Stomach (tissue), 9 donors: ENCODE data around the gene SWAP70. TPM values are rescaled to one million over a fixed set of nuclear protein-coding genes. Genes with fewer than 3 reads are reported as not detected.

Experiments
- DNase-seq, 2 donors: peaks; one replicate each; pipeline versions ENCODE4 v3.0.0 to v3.0.0-alpha.2; 2013 to 2019
- H3K27ac ChIP-seq, 5 donors: fragments of 200-600 bp in 4 of 5; sonication (generic) in 4 of 5; one replicate each; pipeline ENCODE4 v1.5.1; 2013 to 2019; ENCODE audit warnings: mild to moderate bottlenecking in 1 of 5, moderate library complexity in 1 of 5
- H3K27me3 ChIP-seq, 3 donors: fragments of 200-600 bp; sonication (generic); one replicate each; pipeline ENCODE4 v1.5.1; 2017 to 2019; ENCODE audit warnings: mixed run types in 1 of 3
- H3K36me3 ChIP-seq, 4 donors: fragments of 200-600 bp; sonication (generic); 1 replicate in 3 of 4; 2 replicates in 1 of 4; pipeline ENCODE4 v1.5.1; 2016 to 2019
- H3K4me1 ChIP-seq, 4 donors: fragments of 200-600 bp; sonication (generic); one replicate each; pipeline ENCODE4 v1.5.1; 2016 to 2019
- H3K4me3 ChIP-seq, 4 donors: fragments of 200-600 bp; sonication (generic) in 3 of 4; one replicate each; pipeline ENCODE4 v1.5.1; 2016 to 2019; ENCODE audit warnings: mild to moderate bottlenecking in 1 of 4
- H3K9me3 ChIP-seq, 4 donors: fragments of 200-600 bp; sonication (generic); one replicate each; pipeline ENCODE4 v1.5.1; 2016 to 2019
- CTCF ChIP-seq, 7 experiments: fragments of 450-650 bp in 4 of 7; fragments of 200-600 bp in 3 of 7; sonication (generic) in 3 of 7; IDR thresholded peaks; one replicate each; pipeline ENCODE4 v1.5.1; 2016 to 2019; ENCODE audit warnings: antibody characterized with exemption in 7 of 7, control low read depth in 2 of 7, mild to moderate bottlenecking in 1 of 7
- EP300 ChIP-seq: sonication (generic); formaldehyde crosslinking; IDR thresholded peaks from one replicate; pipeline ENCODE4 v1.6.1; 2017; ENCODE audit warnings: antibody characterized with exemption
- POLR2A ChIP-seq, 4 donors: fragments of 450-650 bp; IDR thresholded peaks; one replicate each; pipeline ENCODE4 v1.6.1; 2016; ENCODE audit warnings: antibody characterized with exemption in 4 of 4, control low read depth in 2 of 4, mild to moderate bottlenecking in 1 of 4, moderate library complexity in 1 of 4
- POLR2AphosphoS5 ChIP-seq, 3 donors: sonication (generic); formaldehyde crosslinking; IDR thresholded peaks; one replicate each; pipeline ENCODE4 v1.6.1; 2016; ENCODE audit warnings: antibody characterized with exemption in 3 of 3
- WGBS, 5 donors: extraction: QIAGEN DNeasy Blood & Tissue Kit in 3 of 5; methylation state at CpG; one replicate each; pipeline versions ENCODE4 v1.1.5 to v1.1.7; 2013 to 2018; 5-methylcytosine and 5-hydroxymethylcytosine counted together
- intact Hi-C: fragments of 100-400 bp; cut with DNase I; formaldehyde crosslinking; loops from one replicate; pipeline ENCODE4 v1.15.1; 2023; ENCODE audit warnings: low total_unique reads
- polyA plus RNA-seq, 3 donors: library from polyadenylated mRNA; stranded (reverse); fragments of 200-250 nt; gene quantifications; one replicate each; pipeline ENCODE4 v1.2.3, GENCODE V29; 2013
- total RNA-seq, 5 donors: library from RNA; depleted of rRNA; stranded (reverse); fragments of >200 nt; gene quantifications; one replicate each; pipeline versions ENCODE4 v1.1.0 to v1.2.3, GENCODE V29; 2014 to 2016
- donor health status: healthy with polysubstance abuse.
- donor health status: Bipolar disorder and iron deficiency.
- donor health status: healthy.

SWAP70 gene
- total and polyA plus RNA-seq, 8 donors: 5.1 to 39.5 (median 18.3) TPM

GRCh38 chr11:9777525-9777924, 113.6 kb downstream of the SWAP70 start:
- Histone ChIP-seq H3K36me3 (peaks cover 15 to 37% (median 33%) of the 10 kb centered on the region in 4 donors), H3K4me3 (no peak overlapping the region), H3K4me1 (peaks cover 0 to 18% (median 7%) of the 10 kb centered on the region in 4 donors), H3K9me3 (no peaks in the 10 kb centered on the region), H3K27me3 (no peaks in the 10 kb centered on the region), H3K27ac (no peak overlapping the region)
- WGBS, 5 donors: 78 to 90% (median 85%) methylated on average over 5 of the region's 5 CpGs
- TF ChIP-seq EP300 (no peak), POLR2A (IDR thresholded peaks at IDR 0.05) (no peak), CTCF (IDR thresholded peaks at IDR 0.05) (no peak), POLR2AphosphoS5 (IDR thresholded peaks at IDR 0.05) (no peak)
- intact Hi-C loops: no loop called here
- DNase-seq: no peak

- no peaks in the 10 kb centered on the region for H3K27me3 ChIP-seq
Observed at GRCh38 chr11:9780929-9781328, 117.1 kb downstream of the SWAP70 start.

GRCh38 chr11:9783986-9784385, 120.1 kb downstream of the SWAP70 start:
- intact Hi-C loops: loop anchor here (10.0 kb wide), 1 partner anchor 181 kb away; no protein-coding TSS in a partner anchor

More at GRCh38 chr11:9780929-9781328, 117.1 kb downstream of the SWAP70 start:
- WGBS, 5 donors: 95 to 100% (median 96%) methylated on average over 4 of the region's 4 CpGs
- Histone ChIP-seq H3K27ac (no peak overlapping the region), H3K9me3 (no peaks in the 10 kb centered on the region), H3K36me3 (peaks cover 15 to 70% (median 64%) of the 10 kb centered on the region in 4 donors), H3K4me1 (no peaks in the 10 kb centered on the region), H3K4me3 (no peak overlapping the region)
- intact Hi-C loops: loop anchor here (10.0 kb wide), 1 partner anchor 184 kb away; no protein-coding TSS in a partner anchor
- no peak for TF ChIP-seq POLR2A (IDR thresholded peaks at IDR 0.05)
- DNase-seq: no peak

DNA sequence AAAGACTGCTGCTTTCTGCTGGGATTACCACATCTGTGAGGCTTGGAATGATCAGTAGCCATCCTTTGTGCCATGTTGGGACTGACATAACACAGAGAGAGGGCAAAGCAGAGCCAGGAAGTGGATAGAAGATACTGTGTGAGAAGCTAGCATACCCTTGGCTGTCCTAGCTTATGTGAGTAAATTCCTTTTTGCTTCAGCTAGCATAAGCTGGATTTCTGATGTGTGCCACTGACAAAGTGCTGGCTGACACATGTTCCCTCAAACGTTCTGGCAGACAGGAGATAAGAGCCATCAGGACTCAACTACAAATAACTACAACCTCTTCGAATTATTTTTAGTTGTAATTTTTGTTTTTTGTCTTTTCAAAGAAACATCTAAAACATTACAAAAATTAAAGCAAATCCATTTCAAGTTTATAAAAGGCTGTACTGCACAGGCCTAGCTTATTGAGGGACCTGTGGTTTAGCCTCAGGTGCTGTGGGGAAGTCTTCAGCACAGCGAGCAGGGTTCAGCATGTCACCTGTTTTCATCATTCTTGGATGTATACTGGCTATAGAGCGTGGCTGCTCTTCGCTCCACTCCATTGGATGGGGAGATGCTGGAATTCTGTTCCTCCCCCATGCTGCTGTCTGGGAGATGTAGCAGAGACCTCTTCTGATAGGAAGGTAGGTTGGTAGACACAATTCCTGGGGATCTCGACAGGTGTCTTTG, 120.9 kb downstream of the SWAP70 start:
- H3K36me3 ChIP-seq: peaks cover 12 to 94% (median 90%) of the 10 kb centered on the region in 4 donors

More at GRCh38 chr11:9783986-9784385, 120.1 kb downstream of the SWAP70 start:
- H3K36me3 ChIP-seq: peaks cover 15 to 94% (median 91%) of the 10 kb centered on the region in 4 donors
- peak overlapping the region in 1 of 5 donors; percentile 3 for H3K27ac ChIP-seq
- no peaks in the 10 kb centered on the region for H3K9me3 ChIP-seq
- 90 to 100% (median 96%) methylated on average over 2 of the region's 2 CpGs for WGBS, 5 donors
- no peak for DNase-seq
- no peaks in the 10 kb centered on the region for H3K27me3 ChIP-seq
- no peak overlapping the region for H3K4me3 ChIP-seq
- peaks cover 0 to 13% (median 7%) of the 10 kb centered on the region in 4 donors for H3K4me1 ChIP-seq
- TF ChIP-seq POLR2A (IDR thresholded peaks at IDR 0.05): no peak
- TF ChIP-seq EP300: no peak
- TF ChIP-seq CTCF (IDR thresholded peaks at IDR 0.05): no peak
- no peak for TF ChIP-seq POLR2AphosphoS5 (IDR thresholded peaks at IDR 0.05)

More for the DNA sequence above, 120.9 kb downstream of the SWAP70 start:
- peaks cover 0 to 13% (median 7%) of the 10 kb centered on the region in 4 donors for H3K4me1 ChIP-seq
- H3K27me3 ChIP-seq: no peaks in the 10 kb centered on the region
- intact Hi-C loops: loop anchor here (10.0 kb wide), 1 partner anchor 180 kb away; no protein-coding TSS in a partner anchor
- no peak overlapping the region for H3K4me3 ChIP-seq
- H3K9me3 ChIP-seq: no peaks in the 10 kb centered on the region
- 75 to 83% (median 82%) methylated on average over 6 of the region's 6 CpGs for WGBS, 5 donors
- no peak for TF ChIP-seq POLR2A (IDR thresholded peaks at IDR 0.05)
- TF ChIP-seq EP300: no peak
- no peak for TF ChIP-seq CTCF (IDR thresholded peaks at IDR 0.05)
- no peak for TF ChIP-seq POLR2AphosphoS5 (IDR thresholded peaks at IDR 0.05)
- peak overlapping the region in 1 of 5 donors; percentile 3 for H3K27ac ChIP-seq
- DNase-seq: no peak
